ENCODE data around the gene FBXO47.

FBXO47 gene

GRCh38 chr17:38893113-38893512 lies 74.1 kb downstream of the FBXO47 start:
- Histone ChIP-seq H3K4me1 (ENCODE audit: control insufficient read depth, insufficient read depth, low read length) (peaks cover 17% of the 10 kb centered on the region), H3K9ac (ENCODE audit: low read length) (no peak overlapping the region), H3K27ac (ENCODE audit: low read depth, low read length) (no peak overlapping the region)

GRCh38 chr17:38892620-38893019 lies 74.6 kb downstream of the FBXO47 start:
- H3K4me1 ChIP-seq (ENCODE audit: control insufficient read depth, insufficient read depth, low read length), result peaks cover 17% of the 10 kb centered on the region
- H3K36me3 ChIP-seq (ENCODE audit: control insufficient read depth, insufficient read depth, low read length), result peaks cover 39% of the 10 kb centered on the region

More at GRCh38 chr17:38893113-38893512, 74.1 kb downstream of the FBXO47 start:
- Histone ChIP-seq H3K36me3 (ENCODE audit: control insufficient read depth, insufficient read depth, low read length) (peaks cover 39% of the 10 kb centered on the region), H3K27me3 (ENCODE audit: control insufficient read depth, insufficient read depth, low read length) (no peaks in the 10 kb centered on the region), H3K4me3 (ENCODE audit: low read length) (no peak overlapping the region)

GRCh38 chr17:38892083-38892482 lies 75.1 kb downstream of the FBXO47 start:
- Histone ChIP-seq H3K36me3 (ENCODE audit: control insufficient read depth, insufficient read depth, low read length) (peaks cover 39% of the 10 kb centered on the region), H3K9ac (ENCODE audit: low read length) (no peak overlapping the region), H3K4me1 (ENCODE audit: control insufficient read depth, insufficient read depth, low read length) (peaks cover 13% of the 10 kb centered on the region), H3K4me3 (ENCODE audit: low read length) (no peak overlapping the region), H3K27me3 (ENCODE audit: control insufficient read depth, insufficient read depth, low read length) (no peaks in the 10 kb centered on the region), H3K27ac (ENCODE audit: low read depth, low read length) (no peak overlapping the region)

More at GRCh38 chr17:38892620-38893019, 74.6 kb downstream of the FBXO47 start:
- H3K27me3 ChIP-seq (ENCODE audit: control insufficient read depth, insufficient read depth, low read length), result no peaks in the 10 kb centered on the region
- H3K27ac ChIP-seq (ENCODE audit: low read depth, low read length), result no peak overlapping the region
- no peak overlapping the region for H3K4me3 ChIP-seq (ENCODE audit: low read length)
- H3K9ac ChIP-seq (ENCODE audit: low read length), result no peak overlapping the region

- Histone ChIP-seq H3K27me3 (ENCODE audit: control insufficient read depth, insufficient read depth, low read length) (no peaks in the 10 kb centered on the region), H3K27ac (ENCODE audit: low read depth, low read length) (no peak overlapping the region), H3K4me3 (ENCODE audit: low read length) (no peak overlapping the region), H3K4me1 (ENCODE audit: control insufficient read depth, insufficient read depth, low read length) (peaks cover 7% of the 10 kb centered on the region), H3K36me3 (ENCODE audit: control insufficient read depth, insufficient read depth, low read length) (peaks cover 34% of the 10 kb centered on the region), H3K9ac (ENCODE audit: low read length) (no peak overlapping the region)
Measured at GRCh38 chr17:38891441-38891840, 75.8 kb downstream of the FBXO47 start.

- Histone ChIP-seq H3K27ac (ENCODE audit: low read depth, low read length) (no peak overlapping the region), H3K36me3 (ENCODE audit: control insufficient read depth, insufficient read depth, low read length) (peaks cover 33% of the 10 kb centered on the region), H3K4me1 (ENCODE audit: control insufficient read depth, insufficient read depth, low read length) (peaks cover 12% of the 10 kb centered on the region), H3K4me3 (ENCODE audit: low read length) (no peak overlapping the region), H3K27me3 (ENCODE audit: control insufficient read depth, insufficient read depth, low read length) (no peaks in the 10 kb centered on the region), H3K9ac (ENCODE audit: low read length) (no peak overlapping the region)
Measured at GRCh38 chr17:38890410-38890746, 76.8 kb downstream of the FBXO47 start.

- no peak overlapping the region for H3K27ac ChIP-seq (ENCODE audit: low read depth, low read length)
- H3K36me3 ChIP-seq (ENCODE audit: control insufficient read depth, insufficient read depth, low read length), result peaks cover 33% of the 10 kb centered on the region
- H3K9ac ChIP-seq (ENCODE audit: low read length), result no peak overlapping the region
- no peaks in the 10 kb centered on the region for H3K27me3 ChIP-seq (ENCODE audit: control insufficient read depth, insufficient read depth, low read length)
- no peak overlapping the region for H3K4me3 ChIP-seq (ENCODE audit: low read length)
- H3K4me1 ChIP-seq (ENCODE audit: control insufficient read depth, insufficient read depth, low read length), result peaks cover 15% of the 10 kb centered on the region
Measured at GRCh38 chr17:38889745-38890409, 77.3 kb downstream of the FBXO47 start.

GRCh38 chr17:38888842-38889241 lies 78.4 kb downstream of the FBXO47 start:
- Histone ChIP-seq H3K4me1 (ENCODE audit: control insufficient read depth, insufficient read depth, low read length) (peaks cover 15% of the 10 kb centered on the region), H3K27me3 (ENCODE audit: control insufficient read depth, insufficient read depth, low read length) (no peaks in the 10 kb centered on the region), H3K27ac (ENCODE audit: low read depth, low read length) (no peak overlapping the region), H3K4me3 (ENCODE audit: low read length) (no peak overlapping the region), H3K36me3 (ENCODE audit: control insufficient read depth, insufficient read depth, low read length) (peaks cover 33% of the 10 kb centered on the region), H3K9ac (ENCODE audit: low read length) (no peak overlapping the region)

GRCh38 chr17:38886643-38887010 lies 80.6 kb downstream of the FBXO47 start:
- no peak overlapping the region for H3K27ac ChIP-seq (ENCODE audit: low read depth, low read length)
- no peaks in the 10 kb centered on the region for H3K27me3 ChIP-seq (ENCODE audit: control insufficient read depth, insufficient read depth, low read length)
- H3K4me3 ChIP-seq (ENCODE audit: low read length), result no peak overlapping the region
- H3K36me3 ChIP-seq (ENCODE audit: control insufficient read depth, insufficient read depth, low read length), result peaks cover 20% of the 10 kb centered on the region
- peaks cover 22% of the 10 kb centered on the region for H3K4me1 ChIP-seq (ENCODE audit: control insufficient read depth, insufficient read depth, low read length)
- H3K9ac ChIP-seq (ENCODE audit: low read length), result no peak overlapping the region

Data from rectal smooth muscle tissue (tissue), 1 donor.